Mesenchymal stem cell (in vitro differentiated cells and primary cell): ENCODE data around the gene TRIM15.

ENCODE experiments used
- DNase-seq: peaks from one replicate; pipeline ENCODE4 v3.0.0-alpha.2; 2013
- H2AFZ ChIP-seq: one replicate; pipeline ENCODE4 v1.6.1; 2013; ENCODE audit warnings: low read depth, mild to moderate bottlenecking, control low read depth, inconsistent platforms, low read length, moderate library complexity
- H2AK5ac ChIP-seq: 2 replicates; pipeline ENCODE4 v1.6.1; 2013; ENCODE audit warnings: low read length, moderate library complexity, mild to moderate bottlenecking, inconsistent platforms; ENCODE audit not compliant: severe bottlenecking
- H2BK120ac ChIP-seq: one replicate; pipeline ENCODE4 v1.6.1; 2013; ENCODE audit warnings: low read depth, mild to moderate bottlenecking, inconsistent platforms, low read length, moderate library complexity
- H2BK12ac ChIP-seq, 2 experiments: one replicate each; pipeline ENCODE4 v1.6.1; 2013; ENCODE audit warnings: inconsistent platforms in 2 of 2, low read length in 2 of 2, mild to moderate bottlenecking in 2 of 2, moderate library complexity in 2 of 2, control low read depth in 1 of 2
- H2BK15ac ChIP-seq: one replicate; pipeline ENCODE4 v1.6.1; 2013; ENCODE audit warnings: mild to moderate bottlenecking, low read depth, inconsistent platforms; ENCODE audit not compliant: poor library complexity, severe bottlenecking
- H2BK5ac ChIP-seq: 2 replicates; pipeline ENCODE4 v1.6.1; 2013; ENCODE audit warnings: low read depth, mild to moderate bottlenecking, low read length, control low read depth, inconsistent platforms; ENCODE audit not compliant: poor library complexity, severe bottlenecking
- H3K14ac ChIP-seq, 2 experiments: one replicate each; pipeline ENCODE4 v1.6.1; 2013; ENCODE audit warnings: inconsistent platforms in 2 of 2, low read length in 2 of 2, control low read depth in 1 of 2, mild to moderate bottlenecking in 1 of 2, moderate library complexity in 1 of 2
- H3K18ac ChIP-seq, 2 experiments: one replicate each; pipeline ENCODE4 v1.6.1; 2013; ENCODE audit warnings: inconsistent platforms in 2 of 2, low read length in 2 of 2, control low read depth in 1 of 2, low read depth in 1 of 2, mild to moderate bottlenecking in 1 of 2
- H3K23ac ChIP-seq, 2 experiments: one replicate each; pipeline ENCODE4 v1.6.1; 2013; ENCODE audit warnings: inconsistent platforms in 2 of 2, low read length in 2 of 2, mild to moderate bottlenecking in 2 of 2, moderate library complexity in 2 of 2, control low read depth in 1 of 2
- H3K27ac ChIP-seq: 2 replicates; pipeline ENCODE4 v1.5.1; 2013; ENCODE audit warnings: mild to moderate bottlenecking, moderate library complexity, low read length, control low read depth, inconsistent platforms; ENCODE audit not compliant: poor library complexity, severe bottlenecking
- H3K27me3 ChIP-seq, 2 experiments: 2 replicates each; pipeline versions ENCODE4 v1.6.1 to v1.7.0; 2013; ENCODE audit warnings: low read length in 2 of 2, mild to moderate bottlenecking in 2 of 2, moderate library complexity in 2 of 2, control low read depth in 1 of 2, inconsistent platforms in 1 of 2; ENCODE audit not compliant: control insufficient read depth in 1 of 2, insufficient read depth in 1 of 2
- H3K36me3 ChIP-seq, 2 experiments: 2 replicates each; pipeline versions ENCODE4 v1.6.1 to v1.7.0; 2013; ENCODE audit warnings: low read length in 2 of 2, control low read depth in 1 of 2, inconsistent platforms in 1 of 2, low read depth in 1 of 2, mild to moderate bottlenecking in 1 of 2; ENCODE audit not compliant: insufficient read depth in 2 of 2, control insufficient read depth in 1 of 2
- H3K4ac ChIP-seq, 2 experiments: one replicate each; pipeline ENCODE4 v1.6.1; 2013; ENCODE audit warnings: inconsistent platforms in 2 of 2, low read length in 2 of 2, mild to moderate bottlenecking in 2 of 2, moderate library complexity in 2 of 2, control low read depth in 1 of 2, low read depth in 1 of 2
- H3K4me1 ChIP-seq: 2 replicates; pipeline ENCODE4 v1.6.1; 2013; ENCODE audit warnings: low read depth, low read length, control low read depth; ENCODE audit not compliant: control insufficient read depth, insufficient read depth
- H3K4me2 ChIP-seq: 2 replicates; pipeline ENCODE4 v1.6.1; 2013; ENCODE audit warnings: low read length, mild to moderate bottlenecking, inconsistent platforms; ENCODE audit not compliant: poor library complexity, severe bottlenecking
- H3K4me3 ChIP-seq, 2 experiments: 2 replicates each; pipeline versions ENCODE4 v1.5.1 to v1.7.0; 2013; ENCODE audit warnings: low read length in 2 of 2, mild to moderate bottlenecking in 2 of 2, control low read depth in 1 of 2, low read depth in 1 of 2; ENCODE audit not compliant: insufficient read depth in 1 of 2
- H3K79me1 ChIP-seq: replicated peaks from 2 replicates; pipeline ENCODE4 v1.6.1; 2013; ENCODE audit warnings: mild to moderate bottlenecking, control low read depth, low read length, inconsistent platforms; ENCODE audit not compliant: poor library complexity, severe bottlenecking
- H3K9ac ChIP-seq: 2 replicates; pipeline ENCODE4 v1.7.0; 2013; ENCODE audit warnings: mild to moderate bottlenecking, low read length, moderate library complexity
- H3K9me3 ChIP-seq: 2 replicates; pipeline ENCODE4 v1.7.0; 2013; ENCODE audit warnings: mild to moderate bottlenecking, low read length; ENCODE audit not compliant: control insufficient read depth
- H4K8ac ChIP-seq: one replicate; pipeline ENCODE4 v1.6.1; 2013; ENCODE audit warnings: inconsistent platforms, mild to moderate bottlenecking, low read length, moderate library complexity
- H4K91ac ChIP-seq: one replicate; pipeline ENCODE4 v1.6.1; 2013; ENCODE audit warnings: mild to moderate bottlenecking, low read length, inconsistent platforms
- WGBS: methylation state at CpG from one replicate; pipeline ENCODE4 v1.1.7; 2013; ENCODE audit warnings: mixed read lengths; 5-methylcytosine and 5-hydroxymethylcytosine counted together

TRIM15 gene

DNA sequence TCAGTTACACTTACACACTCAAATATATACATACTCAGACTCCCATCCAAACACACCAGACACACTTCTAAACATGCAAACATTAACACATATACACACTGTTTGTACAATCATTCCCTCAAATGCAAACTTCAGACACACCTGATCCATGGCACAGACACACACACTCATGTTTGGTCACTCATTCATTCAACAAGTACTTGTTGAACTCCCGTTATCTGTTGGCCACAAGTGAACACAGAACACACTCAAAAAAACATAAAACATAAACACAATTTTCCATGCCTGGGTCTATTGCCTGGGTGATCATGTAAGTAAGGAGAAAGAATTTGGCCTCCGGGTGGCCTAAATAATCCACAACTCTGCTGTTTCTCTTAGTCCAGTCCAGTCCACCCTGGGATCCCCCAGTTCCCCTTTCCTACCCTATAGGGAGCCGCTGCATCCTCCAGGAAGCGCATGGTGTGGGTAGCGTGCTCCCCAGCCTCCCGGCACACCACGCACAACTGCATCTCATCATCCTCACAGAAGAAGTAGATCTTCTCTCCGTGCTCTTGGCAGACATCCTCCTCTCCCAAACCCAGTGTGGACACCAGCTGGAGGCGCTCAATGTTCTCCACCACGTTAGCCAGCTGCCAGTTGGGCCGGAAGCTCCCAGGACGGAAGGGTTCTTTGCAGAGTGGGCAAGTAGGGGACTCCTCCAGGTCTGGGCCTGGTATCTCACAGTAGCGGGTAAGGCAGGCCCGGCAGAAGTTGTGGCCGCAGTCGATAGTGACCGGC, 3.1 kb upstream of the TRIM15 start:
- no peak overlapping the region for H3K18ac ChIP-seq
- WGBS, result 88% methylated on average over 17 of the region's 17 CpGs
- H3K27me3 ChIP-seq, result peaks cover 12 to 29% of the 10 kb centered on the region in 2 experiments

DNA sequence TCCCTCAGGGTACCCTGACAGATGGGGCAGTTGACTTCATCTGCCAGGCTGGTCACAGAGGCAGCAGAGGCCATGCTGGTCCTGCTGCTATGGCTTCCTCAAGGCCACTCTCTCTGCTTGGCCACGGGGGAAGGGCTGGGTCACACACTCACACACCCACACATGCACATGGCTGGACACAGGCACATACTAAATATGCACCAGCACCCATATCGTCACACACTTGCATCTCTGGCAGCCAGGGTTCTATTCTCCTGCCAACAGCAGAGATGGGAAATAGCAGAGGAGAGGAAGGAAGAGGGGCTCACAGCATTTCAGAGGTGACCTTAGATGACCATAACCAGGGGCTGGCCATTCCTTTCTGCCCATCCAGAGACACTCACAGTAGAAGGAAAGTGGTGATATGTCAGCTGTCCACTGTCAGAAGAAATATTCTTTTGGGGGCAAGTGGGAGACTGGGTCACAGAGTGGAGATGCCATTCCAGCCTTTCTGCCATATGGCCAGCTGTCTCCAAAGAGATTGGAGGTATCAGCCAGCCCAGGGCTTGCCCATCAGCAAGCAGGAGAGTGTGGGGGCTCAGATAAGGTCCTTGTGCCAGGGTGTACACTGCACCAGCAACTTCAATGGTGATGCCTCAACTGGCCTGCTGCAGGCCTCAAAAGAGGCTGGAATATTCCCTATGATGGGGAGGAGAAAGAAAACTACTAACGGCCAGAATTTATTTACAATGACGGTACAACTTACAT, 2.4 kb upstream of the TRIM15 start, which contains the start of gene TRIM10:
Gene TRIM10, minus strand, starts transcription at position 427 of the 747 bp plus-strand sequence. Its CDS starts 353 bp downstream, at position 74.
- no peak within 1 kb of the TSS for H3K4me3 ChIP-seq
- peak within 1 kb of the TSS in 1 of 2 experiments; percentile 48 for H3K14ac ChIP-seq
- WGBS, result 77% methylated on average over 3 of the region's 4 CpGs
- no peak for DNase-seq
- no peak within 1 kb of the TSS for H2BK5ac ChIP-seq
- no peak within 1 kb of the TSS for H3K27ac ChIP-seq
- H2AK5ac ChIP-seq, result no peak within 1 kb of the TSS
- H3K4me1 ChIP-seq, result peaks cover 5% of the 10 kb centered on the region
- H4K91ac ChIP-seq, result no peak within 1 kb of the TSS
- H2BK15ac ChIP-seq, result no peak within 1 kb of the TSS
- H2BK120ac ChIP-seq, result no peak within 1 kb of the TSS
- no peak within 1 kb of the TSS for H4K8ac ChIP-seq
- no peak within 1 kb of the TSS for H3K18ac ChIP-seq
- H2AFZ ChIP-seq, result no peak within 1 kb of the TSS
- peaks cover 12 to 29% of the 10 kb centered on the region in 2 experiments for H3K27me3 ChIP-seq
- no peaks in the 10 kb centered on the region for H3K79me1 ChIP-seq
- no peaks in the 10 kb centered on the region for H3K36me3 ChIP-seq
- no peak within 1 kb of the TSS for H3K4ac ChIP-seq
- H3K4me2 ChIP-seq, result no peak within 1 kb of the TSS
- no peak within 1 kb of the TSS for H2BK12ac ChIP-seq
- no peak within 1 kb of the TSS for H3K23ac ChIP-seq
- no peaks in the 10 kb centered on the region for H3K9me3 ChIP-seq
- H3K9ac ChIP-seq, result no peak within 1 kb of the TSS

More for the DNA sequence above, 3.1 kb upstream of the TRIM15 start:
- Histone ChIP-seq H4K8ac (no peak overlapping the region), H3K4me2 (no peak overlapping the region), H3K23ac (no peak overlapping the region), H3K9ac (no peak overlapping the region), H2AK5ac (no peak overlapping the region), H3K4me1 (peaks cover 7% of the 10 kb centered on the region), H3K36me3 (no peaks in the 10 kb centered on the region), H3K4ac (no peak overlapping the region), H2BK5ac (no peak overlapping the region), H4K91ac (no peak overlapping the region), H3K27ac (no peak overlapping the region), H2BK15ac (no peak overlapping the region), H2BK12ac (no peak overlapping the region), H3K14ac (no peak overlapping the region), H3K4me3 (no peak overlapping the region), H3K79me1 (no peaks in the 10 kb centered on the region), H3K9me3 (no peaks in the 10 kb centered on the region), H2AFZ (no peak overlapping the region), H2BK120ac (no peak overlapping the region)
- DNase-seq, result no peak

DNA sequence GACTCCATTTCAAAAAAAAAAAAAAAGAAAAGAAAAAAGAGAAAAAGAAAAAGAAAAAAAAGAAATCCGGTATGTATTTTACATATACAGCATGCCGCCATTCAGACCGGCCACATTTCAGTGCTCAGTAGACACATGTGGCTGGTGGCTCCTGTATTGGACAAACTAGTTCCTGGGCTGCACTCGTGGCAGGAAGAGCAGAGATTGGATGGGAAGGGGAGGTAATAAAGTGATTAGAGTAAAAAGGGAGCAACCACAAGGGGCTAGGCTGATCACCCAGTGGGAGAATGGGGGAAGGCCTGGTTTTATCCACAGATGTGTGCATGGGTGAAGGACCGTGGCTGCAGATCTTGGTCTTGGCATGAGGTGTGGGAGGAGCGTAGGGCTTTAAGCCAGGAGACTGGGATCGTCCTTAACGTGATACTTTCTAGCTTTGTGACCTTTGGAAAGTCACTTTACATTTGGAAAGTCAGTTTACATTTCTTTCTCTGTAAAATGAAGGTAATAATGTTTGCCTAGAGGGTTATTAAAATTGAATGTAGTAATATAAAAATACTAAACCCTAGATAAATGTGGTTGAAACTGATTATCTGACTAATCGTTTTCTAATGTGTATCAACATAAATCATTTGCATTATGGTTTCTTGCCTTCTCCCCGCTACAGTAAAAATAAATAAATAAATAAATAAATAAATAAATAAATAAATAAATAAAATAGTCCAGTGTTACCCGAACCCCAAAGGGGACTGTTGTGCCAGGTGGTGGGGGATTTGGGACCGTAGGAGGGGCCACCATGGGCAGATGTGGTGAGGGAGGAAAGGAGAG, 869 bp upstream of the TRIM15 start:
- H2BK120ac ChIP-seq, result no peak overlapping the region
- no peak overlapping the region for H3K18ac ChIP-seq
- no peak overlapping the region for H3K27ac ChIP-seq
- no peak overlapping the region for H2BK15ac ChIP-seq
- no peaks in the 10 kb centered on the region for H3K4me1 ChIP-seq
- H3K36me3 ChIP-seq, result no peaks in the 10 kb centered on the region
- 85% methylated on average over 10 of the region's 12 CpGs for WGBS
- H3K79me1 ChIP-seq, result no peaks in the 10 kb centered on the region
- no peak overlapping the region for H2BK12ac ChIP-seq
- no peak overlapping the region for H3K4me2 ChIP-seq
- H3K4ac ChIP-seq, result no peak overlapping the region
- H3K9me3 ChIP-seq, result no peaks in the 10 kb centered on the region
- no peak overlapping the region for H2AK5ac ChIP-seq
- peaks cover 23 to 36% of the 10 kb centered on the region in 2 experiments for H3K27me3 ChIP-seq
- no peak overlapping the region for H3K23ac ChIP-seq
- no peak overlapping the region for H4K8ac ChIP-seq
- no peak overlapping the region for H3K4me3 ChIP-seq
- no peak overlapping the region for H2AFZ ChIP-seq
- DNase-seq, result no peak
- no peak overlapping the region for H2BK5ac ChIP-seq
- no peak overlapping the region for H3K14ac ChIP-seq
- no peak overlapping the region for H3K9ac ChIP-seq
- H4K91ac ChIP-seq, result no peak overlapping the region
